SK-N-SH (cell line): ENCODE results near the gene PPIF. TPM values are rescaled to one million over a fixed set of nuclear protein-coding genes. Genes with fewer than 3 reads are reported as not detected.

Experiments used
- CTCF ChIA-PET: fragments of 300-600, 350-600 bp; formaldehyde crosslinking; extraction: SDS; loops from one replicate; lab custom pipeline; 2021; lab: Yijun Ruan, JAX
- POLR2A ChIA-PET: fragments of 350-600 bp; sonication (Branson Sonifier 250); formaldehyde crosslinking; extraction: SDS; loops from one replicate; lab custom pipeline; 2020; ENCODE audit warnings: antibody characterized with exemption, inconsistent platforms; lab: Yijun Ruan, JAX
- DNase-seq: peaks from one replicate; pipeline ENCODE4 v3.0.0; 2012
- H2AFZ ChIP-seq: fragments of 200-600 bp; sonication (generic); 2 replicates; pipeline ENCODE4 v1.8.1; 2016; ENCODE audit warnings: antibody characterized with exemption, mild to moderate bottlenecking, low read depth
- H3F3A ChIP-seq: fragments of 200-600 bp; sonication (generic); replicated peaks from 2 replicates; pipeline ENCODE3; 2016; ENCODE audit warnings: antibody characterized with exemption, mild to moderate bottlenecking; ENCODE audit not compliant: insufficient read depth
- H3K27ac ChIP-seq, 2 experiments: fragments of 200-500 bp in 1 of 2; fragments of 200-600 bp in 1 of 2; sonication (Bioruptor generic) in 1 of 2; sonication (generic), shearing (Covaris generic) in 1 of 2; 2 replicates each; pipeline versions ENCODE4 v1.5.1 to v1.6.1; 2014 to 2016; ENCODE audit warnings: low read depth in 2 of 2, inconsistent platforms in 1 of 2, low read length in 1 of 2, mild to moderate bottlenecking in 1 of 2, mixed read lengths in 1 of 2
- H3K27me3 ChIP-seq: fragments of 200-600 bp; sonication (generic), shearing (Covaris generic); 2 replicates; pipeline ENCODE4 v1.6.1; 2016; ENCODE audit warnings: mixed run types; ENCODE audit not compliant: insufficient read depth
- H3K36me3 ChIP-seq, 2 experiments: fragments of 200-500 bp in 1 of 2; fragments of 200-600 bp in 1 of 2; sonication (Bioruptor generic) in 1 of 2; sonication (generic) in 1 of 2; replicated peaks in 1 of 2; 2 replicates each; pipeline versions ENCODE3 to v1.5.1; 2014 to 2016; ENCODE audit warnings: low read length in 1 of 2, mild to moderate bottlenecking in 1 of 2; ENCODE audit not compliant: insufficient read depth in 2 of 2, control insufficient read depth in 1 of 2
- H3K4me1 ChIP-seq, 2 experiments: fragments of 200-500 bp in 1 of 2; fragments of 200-600 bp in 1 of 2; sonication (Bioruptor generic) in 1 of 2; sonication (generic), shearing (Covaris generic) in 1 of 2; 2 replicates each; pipeline versions ENCODE4 v1.5.1 to v1.6.1; 2014 to 2016; ENCODE audit warnings: low read depth in 1 of 2, low read length in 1 of 2, mixed run types in 1 of 2; ENCODE audit not compliant: insufficient read depth in 2 of 2, control insufficient read depth in 1 of 2
- H3K4me2 ChIP-seq: fragments of 200-600 bp; sonication (generic), shearing (Covaris generic); 2 replicates; pipeline ENCODE4 v1.6.1; 2017; ENCODE audit warnings: mixed run types
- H3K4me3 ChIP-seq, 2 experiments: fragments of 200-500 bp in 1 of 2; fragments of 200-600 bp in 1 of 2; sonication (Bioruptor generic) in 1 of 2; sonication (generic), shearing (Covaris generic) in 1 of 2; 2 replicates each; pipeline versions ENCODE4 v1.5.1 to v1.8.1; 2014 to 2016; ENCODE audit warnings: low read depth in 2 of 2, inconsistent platforms in 1 of 2, low read length in 1 of 2, mild to moderate bottlenecking in 1 of 2, mixed read lengths in 1 of 2, moderate library complexity in 1 of 2
- H3K79me2 ChIP-seq: fragments of 200-600 bp; sonication (generic); 2 replicates; pipeline ENCODE4 v1.8.1; 2017; ENCODE audit warnings: mild to moderate bottlenecking; ENCODE audit not compliant: insufficient read depth
- H3K9ac ChIP-seq: fragments of 200-600 bp; sonication (generic); 2 replicates; pipeline ENCODE4 v1.6.1; 2017; ENCODE audit warnings: mixed run types
- H3K9me2 ChIP-seq: fragments of 200-600 bp; sonication (generic); 2 replicates; pipeline ENCODE4 v1.6.1; 2017; ENCODE audit warnings: mixed run types
- H3K9me3 ChIP-seq: fragments of 200-600 bp; sonication (generic); 2 replicates; pipeline ENCODE4 v1.6.1; 2017; ENCODE audit warnings: mixed run types, mild to moderate bottlenecking, moderate library complexity
- H4K20me1 ChIP-seq: fragments of 200-600 bp; sonication (generic); 2 replicates; pipeline ENCODE4 v1.6.1; 2017; ENCODE audit warnings: mild to moderate bottlenecking, mixed run types; ENCODE audit not compliant: insufficient read depth
- ELF1 ChIP-seq: IDR thresholded peaks from 2 replicates; pipeline ENCODE4 v1.4.0; 2012
- GABPA ChIP-seq: IDR thresholded peaks from 2 replicates; pipeline ENCODE4 v1.4.0; 2012; ENCODE audit warnings: low read depth, mild to moderate bottlenecking
- JUND ChIP-seq: IDR thresholded peaks from 2 replicates; pipeline ENCODE4 v1.4.0; 2012
- NFIC ChIP-seq: IDR thresholded peaks from 2 replicates; pipeline ENCODE4 v1.4.0; 2012; ENCODE audit warnings: borderline replicate concordance
- NRF1 ChIP-seq: IDR thresholded peaks from 2 replicates; pipeline ENCODE4 v1.6.1; 2012; ENCODE audit warnings: low read depth, mild to moderate bottlenecking, low read length
- PBX3 ChIP-seq: IDR thresholded peaks from 2 replicates; pipeline ENCODE4; 2012
- RAD21 ChIP-seq: IDR thresholded peaks from 2 replicates; pipeline ENCODE4 v1.6.1; 2012; ENCODE audit warnings: mild to moderate bottlenecking, low read length
- RCOR1 ChIP-seq: fragments of 150-350 bp; IDR thresholded peaks from 2 replicates; pipeline ENCODE4 v1.6.1; 2017; ENCODE audit warnings: antibody characterized with exemption, low read length
- REST ChIP-seq: IDR thresholded peaks from 2 replicates; pipeline ENCODE4 v1.6.1; 2012; ENCODE audit warnings: mild to moderate bottlenecking, low read depth, low read length, moderate library complexity
- RFX5 ChIP-seq: IDR thresholded peaks from 2 replicates; pipeline ENCODE4 v1.6.1; 2012; ENCODE audit warnings: mild to moderate bottlenecking, improper control_type of control experiment, low read length
- SIN3A ChIP-seq: IDR thresholded peaks from 2 replicates; pipeline ENCODE4 v1.6.1; 2012; ENCODE audit warnings: low read depth, mild to moderate bottlenecking, low read length, moderate library complexity, borderline replicate concordance
- SMC3 ChIP-seq: IDR thresholded peaks from 2 replicates; pipeline ENCODE4 v1.6.1; 2012; ENCODE audit warnings: low read depth, low read length, improper control_type of control experiment
- TAF1 ChIP-seq: IDR thresholded peaks from 2 replicates; pipeline ENCODE4 v1.6.1; 2012; ENCODE audit warnings: low read depth, mild to moderate bottlenecking, low read length, moderate library complexity, borderline replicate concordance
- TCF12 ChIP-seq: IDR thresholded peaks from 2 replicates; pipeline ENCODE4 v1.4.0; 2012
- TEAD4 ChIP-seq: IDR thresholded peaks from 2 replicates; pipeline ENCODE4 v1.4.0; 2012; ENCODE audit warnings: mild to moderate bottlenecking, borderline replicate concordance; ENCODE audit not compliant: insufficient read depth
- WGBS: methylation state at CpG from one replicate; pipeline ENCODE4 v1.1.6; 2017; ENCODE audit warnings: low lambda C conversion rate; 5-methylcytosine and 5-hydroxymethylcytosine counted together
- polyA plus RNA-seq, 3 experiments: library from polyadenylated mRNA; depleted of rRNA; stranded (reverse); fragments of >200 nt; gene quantifications; 2 replicates each; pipeline ENCODE4 v1.2.3, GENCODE V29; 2012
- TF ChIP-seq, protein P1 (sequence below): IDR thresholded peaks from 2 replicates; pipeline ENCODE4 v1.4.0; 2012; ENCODE audit warnings: low read depth, borderline replicate concordance
- TF ChIP-seq, protein P2 (sequence below): fragments of 150-350 bp; IDR thresholded peaks from 2 replicates; pipeline ENCODE4 v1.6.1; 2017; ENCODE audit warnings: antibody characterized with exemption, low read length, low read depth, borderline replicate concordance
- TF ChIP-seq, protein P3 (sequence below): IDR thresholded peaks from 2 replicates; pipeline ENCODE4 v1.4.0; 2012; ENCODE audit warnings: low read depth, borderline replicate concordance
- TF ChIP-seq, protein P4 (sequence below): fragments of 200-600 bp; sonication (generic); IDR thresholded peaks from 2 replicates; pipeline ENCODE4 v1.6.1; 2017; ENCODE audit warnings: antibody characterized with exemption, mild to moderate bottlenecking, moderate library complexity

Gene PPIF
- polyA plus RNA-seq, 1 of the 3 experiments (the other 2 are of a cell fraction), result 85.9 TPM

GRCh38 chr10:79342811-79343561, 4.3 kb upstream of the PPIF start:
- Histone ChIP-seq H3K4me2 (no peak overlapping the region), H3K4me3 (no peak overlapping the region), H2AFZ (no peak overlapping the region), H3K9ac (no peak overlapping the region), H3K27ac (peak overlapping the region in 1 of 2 experiments; percentile 84; a peak in 2 of 4 replicates), H3K9me2 (no peaks in the 10 kb centered on the region), H3K27me3 (no peaks in the 10 kb centered on the region), H3K9me3 (no peaks in the 10 kb centered on the region), H3F3A (no peaks in the 10 kb centered on the region), H3K4me1 (peaks cover 4 to 46% of the 10 kb centered on the region in 2 experiments; a peak in 3 of 4 replicates), H4K20me1 (no peaks in the 10 kb centered on the region), H3K79me2 (peaks cover 11% of the 10 kb centered on the region), H3K36me3 (no peaks in the 10 kb centered on the region)
- CTCF ChIA-PET, result interaction anchor here (1.0 to 1.7 kb wide), 5 partner anchors 9 to 139 kb away, joined by 3 to 7 read pairs (median 3); no protein-coding TSS in a partner anchor
- TF ChIP-seq, protein P1, sequence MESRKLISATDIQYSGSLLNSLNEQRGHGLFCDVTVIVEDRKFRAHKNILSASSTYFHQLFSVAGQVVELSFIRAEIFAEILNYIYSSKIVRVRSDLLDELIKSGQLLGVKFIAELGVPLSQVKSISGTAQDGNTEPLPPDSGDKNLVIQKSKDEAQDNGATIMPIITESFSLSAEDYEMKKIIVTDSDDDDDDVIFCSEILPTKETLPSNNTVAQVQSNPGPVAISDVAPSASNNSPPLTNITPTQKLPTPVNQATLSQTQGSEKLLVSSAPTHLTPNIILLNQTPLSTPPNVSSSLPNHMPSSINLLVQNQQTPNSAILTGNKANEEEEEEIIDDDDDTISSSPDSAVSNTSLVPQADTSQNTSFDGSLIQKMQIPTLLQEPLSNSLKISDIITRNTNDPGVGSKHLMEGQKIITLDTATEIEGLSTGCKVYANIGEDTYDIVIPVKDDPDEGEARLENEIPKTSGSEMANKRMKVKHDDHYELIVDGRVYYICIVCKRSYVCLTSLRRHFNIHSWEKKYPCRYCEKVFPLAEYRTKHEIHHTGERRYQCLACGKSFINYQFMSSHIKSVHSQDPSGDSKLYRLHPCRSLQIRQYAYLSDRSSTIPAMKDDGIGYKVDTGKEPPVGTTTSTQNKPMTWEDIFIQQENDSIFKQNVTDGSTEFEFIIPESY, result no peak
- no peak for TF ChIP-seq TEAD4
- TF ChIP-seq JUND, result no peak
- no peak for TF ChIP-seq RFX5
- no peak for TF ChIP-seq RAD21
- TF ChIP-seq NRF1, result no peak
- TF ChIP-seq SIN3A, result no peak
- TF ChIP-seq, protein P2, sequence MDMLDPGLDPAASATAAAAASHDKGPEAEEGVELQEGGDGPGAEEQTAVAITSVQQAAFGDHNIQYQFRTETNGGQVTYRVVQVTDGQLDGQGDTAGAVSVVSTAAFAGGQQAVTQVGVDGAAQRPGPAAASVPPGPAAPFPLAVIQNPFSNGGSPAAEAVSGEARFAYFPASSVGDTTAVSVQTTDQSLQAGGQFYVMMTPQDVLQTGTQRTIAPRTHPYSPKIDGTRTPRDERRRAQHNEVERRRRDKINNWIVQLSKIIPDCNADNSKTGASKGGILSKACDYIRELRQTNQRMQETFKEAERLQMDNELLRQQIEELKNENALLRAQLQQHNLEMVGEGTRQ, result no peak
- TF ChIP-seq PBX3, result no peak
- TF ChIP-seq RCOR1, result no peak
- no peak for TF ChIP-seq ELF1
- no peak for TF ChIP-seq SMC3
- no peak for TF ChIP-seq GABPA
- TF ChIP-seq TCF12, result no peak
- TF ChIP-seq, protein P3, sequence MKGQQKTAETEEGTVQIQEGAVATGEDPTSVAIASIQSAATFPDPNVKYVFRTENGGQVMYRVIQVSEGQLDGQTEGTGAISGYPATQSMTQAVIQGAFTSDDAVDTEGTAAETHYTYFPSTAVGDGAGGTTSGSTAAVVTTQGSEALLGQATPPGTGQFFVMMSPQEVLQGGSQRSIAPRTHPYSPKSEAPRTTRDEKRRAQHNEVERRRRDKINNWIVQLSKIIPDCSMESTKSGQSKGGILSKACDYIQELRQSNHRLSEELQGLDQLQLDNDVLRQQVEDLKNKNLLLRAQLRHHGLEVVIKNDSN, result no peak
- no peak for TF ChIP-seq REST
- TF ChIP-seq NFIC, result no peak
- TF ChIP-seq, protein P4, sequence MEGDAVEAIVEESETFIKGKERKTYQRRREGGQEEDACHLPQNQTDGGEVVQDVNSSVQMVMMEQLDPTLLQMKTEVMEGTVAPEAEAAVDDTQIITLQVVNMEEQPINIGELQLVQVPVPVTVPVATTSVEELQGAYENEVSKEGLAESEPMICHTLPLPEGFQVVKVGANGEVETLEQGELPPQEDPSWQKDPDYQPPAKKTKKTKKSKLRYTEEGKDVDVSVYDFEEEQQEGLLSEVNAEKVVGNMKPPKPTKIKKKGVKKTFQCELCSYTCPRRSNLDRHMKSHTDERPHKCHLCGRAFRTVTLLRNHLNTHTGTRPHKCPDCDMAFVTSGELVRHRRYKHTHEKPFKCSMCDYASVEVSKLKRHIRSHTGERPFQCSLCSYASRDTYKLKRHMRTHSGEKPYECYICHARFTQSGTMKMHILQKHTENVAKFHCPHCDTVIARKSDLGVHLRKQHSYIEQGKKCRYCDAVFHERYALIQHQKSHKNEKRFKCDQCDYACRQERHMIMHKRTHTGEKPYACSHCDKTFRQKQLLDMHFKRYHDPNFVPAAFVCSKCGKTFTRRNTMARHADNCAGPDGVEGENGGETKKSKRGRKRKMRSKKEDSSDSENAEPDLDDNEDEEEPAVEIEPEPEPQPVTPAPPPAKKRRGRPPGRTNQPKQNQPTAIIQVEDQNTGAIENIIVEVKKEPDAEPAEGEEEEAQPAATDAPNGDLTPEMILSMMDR, result no peak
- no peak for TF ChIP-seq TAF1
- POLR2A ChIA-PET, result interaction anchor here (0.5 to 1.7 kb wide), 6 partner anchors 72 to 1271 kb away, joined by 3 to 6 read pairs (median 4); no protein-coding TSS in a partner anchor
- WGBS, result 65% methylated on average over 4 of the region's 10 CpGs
- no peak for DNase-seq
